Stimulated activated CD4-positive, alpha-beta T cell treated with anti-CD3 and anti-CD28 coated beads, Interleukin-12 subunit alpha, Interleukin-12 subunit beta, amount 100 ng/mL, for 24 hours (primary cell): ENCODE results near the gene STRA8.

Experiments used
- DNase-seq, 2 experiments: peaks; one replicate each; pipeline ENCODE4 v3.0.0-alpha.2; 2020; ENCODE audit warnings: low read depth in 2 of 2

STRA8 gene

DNA sequence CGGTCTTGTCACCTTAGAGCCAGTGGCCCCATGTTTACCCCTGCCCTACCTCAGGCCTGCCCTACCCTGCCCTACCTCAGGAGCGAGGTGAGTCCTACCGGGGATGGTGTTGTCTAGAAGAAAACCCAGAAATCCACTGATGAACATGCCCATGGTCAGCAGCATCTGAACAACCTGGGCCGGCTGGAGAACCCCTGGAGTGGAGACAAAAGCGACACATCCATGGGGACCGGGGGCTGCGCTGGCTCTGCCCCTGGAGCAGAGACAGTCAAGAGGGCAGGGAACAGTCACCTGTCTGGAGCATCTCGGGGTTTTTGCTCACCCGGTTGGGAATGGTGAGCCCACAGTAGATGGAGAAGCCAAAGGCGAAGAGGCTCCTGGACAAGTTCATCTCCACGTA lies 36.3 kb downstream of the STRA8 start:
- DNase-seq, result no peak

DNA sequence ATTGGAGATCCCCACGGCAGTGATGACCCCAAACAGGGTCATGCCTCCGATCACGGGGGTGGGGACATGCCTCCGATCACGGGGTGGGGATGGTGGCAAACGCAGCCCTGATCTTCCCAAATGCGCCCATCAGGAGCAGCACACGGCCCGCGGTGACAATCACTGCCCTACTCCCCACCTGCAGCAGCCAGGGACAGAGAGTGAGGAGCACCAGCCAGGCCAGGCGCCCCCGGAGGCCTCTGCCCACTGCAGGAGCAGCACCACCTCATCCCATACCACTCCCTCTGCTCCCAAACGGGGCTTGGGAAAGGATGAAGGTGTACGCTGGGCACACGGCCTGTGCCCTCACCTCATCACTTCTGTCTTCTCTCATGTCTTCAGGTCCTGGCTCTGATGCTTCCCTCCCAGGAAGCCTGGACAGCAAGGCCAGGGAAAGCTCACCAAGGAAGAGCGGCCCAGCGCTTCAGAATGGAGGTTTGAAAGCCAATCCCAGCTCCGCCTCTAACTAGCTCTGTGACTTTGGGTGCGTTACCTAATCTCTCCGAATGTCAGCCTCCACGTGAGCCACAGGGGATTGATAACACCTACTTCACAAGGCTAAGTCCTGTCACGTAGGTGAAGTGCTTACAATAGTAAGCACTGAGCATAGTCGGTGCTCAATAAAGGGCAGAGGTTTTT lies 37.1 kb downstream of the STRA8 start:
- DNase-seq, result no peak

DNA sequence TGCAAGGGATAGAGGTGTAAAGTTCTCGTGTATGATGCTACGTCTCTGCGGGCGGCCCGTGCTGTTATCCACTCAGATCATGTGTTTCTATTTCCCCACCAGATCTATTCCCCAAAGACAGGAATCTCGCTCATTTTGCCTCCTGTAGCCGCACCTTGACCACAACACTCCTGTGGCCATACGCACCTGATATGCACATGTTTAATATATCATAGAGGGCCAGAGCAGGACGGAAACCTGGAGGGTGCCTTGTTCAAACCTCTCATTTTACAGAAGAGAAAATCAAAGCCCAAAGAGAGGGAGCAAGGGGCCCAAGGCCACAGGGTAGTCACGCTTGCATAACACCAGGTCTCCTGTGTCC lies 37.6 kb downstream of the STRA8 start:
- DNase-seq, result no peak

DNA sequence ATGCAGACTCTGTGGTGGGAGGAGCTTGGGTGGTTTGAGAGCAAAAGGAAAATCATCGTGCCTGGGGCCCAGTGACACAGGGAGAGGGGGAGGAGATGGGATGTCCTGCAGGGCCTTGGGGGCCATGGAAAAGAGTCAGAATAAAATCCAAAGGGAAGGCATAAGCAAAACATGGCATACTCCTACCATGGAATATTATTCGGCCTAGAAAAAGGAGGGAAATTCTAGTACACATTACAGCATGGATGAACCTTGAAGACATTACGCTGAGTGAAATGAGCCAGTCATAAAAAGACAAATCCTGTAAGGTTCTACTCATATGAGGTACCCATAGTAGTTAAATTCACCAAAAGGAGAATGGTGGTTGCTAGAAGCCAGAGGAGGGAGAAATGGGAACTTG lies 38.7 kb downstream of the STRA8 start:
- no peak for DNase-seq

DNA sequence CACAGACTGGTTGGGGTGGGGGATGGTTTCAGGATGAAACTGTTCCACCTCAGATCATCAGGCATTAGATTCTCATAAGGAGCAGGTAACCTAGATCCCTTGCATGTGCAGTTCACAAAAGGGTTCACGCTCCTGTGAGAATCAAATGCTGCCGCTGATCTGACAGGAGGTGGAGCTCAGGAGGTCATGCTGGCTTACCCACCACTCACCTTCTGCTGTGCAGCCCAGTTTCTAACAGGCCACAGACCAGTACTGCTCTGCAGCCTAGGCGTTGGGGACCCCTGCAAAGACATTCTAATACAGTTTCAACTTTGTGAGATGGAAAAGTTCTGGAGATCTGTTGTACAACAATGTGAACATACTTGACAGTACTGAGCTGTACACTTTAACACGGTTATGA lies 39.9 kb downstream of the STRA8 start:
- no peak for DNase-seq

DNA sequence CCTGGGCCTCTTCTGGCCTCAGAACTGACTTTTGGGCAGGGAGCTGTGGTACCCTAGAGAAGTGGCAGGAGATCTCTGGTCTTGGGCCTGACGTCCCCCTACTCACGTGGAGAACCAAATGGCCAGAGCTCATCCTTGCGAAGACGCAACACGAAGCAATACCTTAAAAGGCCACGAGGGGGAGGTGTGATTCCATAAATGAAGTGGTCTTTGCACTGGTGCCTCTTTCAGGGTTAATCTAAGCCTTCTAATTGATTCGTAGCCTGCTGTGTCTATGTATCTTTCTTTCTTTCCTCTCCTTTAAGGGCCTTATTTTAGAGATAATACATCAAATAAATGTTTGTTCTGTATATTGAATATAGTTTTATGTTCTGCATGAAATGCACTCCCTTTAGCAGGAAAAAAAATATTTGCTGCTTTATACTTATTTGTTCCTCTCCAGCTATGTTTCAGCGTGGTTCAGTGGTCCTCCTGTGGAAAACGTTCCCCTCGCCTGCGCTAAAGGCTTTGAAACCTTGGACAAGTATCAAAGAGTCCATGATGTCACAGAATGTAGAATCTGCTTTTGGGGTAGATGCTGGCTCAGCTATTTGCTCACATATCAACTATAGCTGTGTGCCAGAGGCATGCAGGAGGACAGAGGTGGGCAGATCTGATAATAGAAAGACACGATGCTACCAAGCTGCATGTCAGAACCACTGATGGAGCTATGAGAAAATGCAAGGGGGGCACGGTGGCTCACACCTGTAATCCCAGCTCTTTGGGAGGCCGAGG lies 41.0 kb downstream of the STRA8 start:
- DNase-seq, result peak; percentile 59 to 79

DNA sequence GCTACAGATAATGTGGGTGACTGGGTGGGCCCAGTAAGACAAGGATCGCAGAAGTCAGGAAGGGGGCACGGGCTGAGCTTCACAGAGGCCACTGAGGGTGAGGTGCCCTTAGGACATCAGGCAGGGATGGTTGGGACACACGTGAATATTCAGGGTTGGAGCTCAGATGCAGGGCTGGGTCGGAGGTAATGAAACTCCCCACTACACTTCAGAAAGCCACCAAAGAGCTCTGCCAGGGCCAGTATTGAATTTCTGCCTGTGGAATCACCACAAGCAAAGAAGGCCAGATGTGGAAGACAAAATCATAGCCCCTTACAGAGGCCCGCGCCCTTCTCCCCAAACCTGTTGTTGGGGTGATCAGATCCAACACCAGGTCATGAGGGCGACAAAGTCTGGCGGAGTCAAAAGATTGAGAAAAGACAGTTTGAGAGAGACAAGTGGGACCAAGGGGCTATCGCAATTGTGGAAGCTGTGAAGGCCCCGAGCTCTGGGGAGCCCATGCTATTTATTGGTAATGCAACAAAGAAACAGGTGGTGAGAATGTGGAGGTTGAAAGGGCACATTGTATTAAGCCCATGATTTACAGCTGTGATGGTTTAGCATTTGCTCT lies 42.4 kb downstream of the STRA8 start:
- DNase-seq, result no peak

DNA sequence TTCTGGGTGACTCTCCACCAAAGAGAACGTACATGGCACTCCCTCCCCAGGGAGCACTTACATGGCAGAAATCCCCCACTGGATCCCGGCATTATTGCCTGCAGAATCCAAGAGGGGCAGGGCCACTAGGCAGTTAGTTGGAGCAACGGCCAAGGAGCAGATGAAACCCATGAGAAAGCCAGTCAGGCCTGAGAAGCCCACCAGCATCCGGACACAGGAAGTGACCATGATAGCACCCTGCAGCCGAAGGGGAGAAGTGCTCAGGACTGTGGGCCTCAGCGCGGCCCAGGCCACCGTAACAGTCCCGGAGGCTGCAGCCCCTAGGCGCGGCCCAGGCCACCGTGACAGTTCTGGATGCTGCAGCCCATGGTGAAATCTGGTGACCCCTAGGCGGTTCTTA lies 43.5 kb downstream of the STRA8 start:
- no peak for DNase-seq

DNA sequence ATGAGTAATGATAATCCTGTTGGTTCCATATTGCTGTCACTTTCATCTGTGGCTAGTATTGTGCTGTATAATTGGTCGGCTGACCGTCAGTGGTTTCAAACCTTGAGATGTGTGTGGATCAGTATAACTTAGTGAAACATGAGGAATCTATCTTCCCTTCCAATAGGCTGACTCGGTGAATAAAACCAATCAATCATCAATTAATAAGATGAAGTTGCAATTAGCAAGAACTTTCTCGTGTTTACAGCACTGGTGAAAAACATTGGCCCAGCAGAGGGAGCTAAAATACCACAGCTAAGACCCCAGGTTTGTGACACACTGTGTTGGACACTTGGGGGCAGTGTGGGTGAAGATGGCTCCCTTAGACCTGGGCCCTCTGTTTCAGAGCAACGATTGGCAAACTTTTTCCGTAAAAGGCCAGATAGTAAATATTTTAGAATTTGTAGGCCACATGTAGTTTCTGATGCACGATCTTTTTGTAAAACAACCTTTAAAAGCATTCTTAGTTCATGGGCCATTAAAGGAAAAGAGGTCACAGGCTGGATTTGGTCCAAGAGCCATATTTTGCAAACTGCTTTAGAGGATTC lies 47.8 kb downstream of the STRA8 start:
- peak; percentile 56 to 73 for DNase-seq

DNA sequence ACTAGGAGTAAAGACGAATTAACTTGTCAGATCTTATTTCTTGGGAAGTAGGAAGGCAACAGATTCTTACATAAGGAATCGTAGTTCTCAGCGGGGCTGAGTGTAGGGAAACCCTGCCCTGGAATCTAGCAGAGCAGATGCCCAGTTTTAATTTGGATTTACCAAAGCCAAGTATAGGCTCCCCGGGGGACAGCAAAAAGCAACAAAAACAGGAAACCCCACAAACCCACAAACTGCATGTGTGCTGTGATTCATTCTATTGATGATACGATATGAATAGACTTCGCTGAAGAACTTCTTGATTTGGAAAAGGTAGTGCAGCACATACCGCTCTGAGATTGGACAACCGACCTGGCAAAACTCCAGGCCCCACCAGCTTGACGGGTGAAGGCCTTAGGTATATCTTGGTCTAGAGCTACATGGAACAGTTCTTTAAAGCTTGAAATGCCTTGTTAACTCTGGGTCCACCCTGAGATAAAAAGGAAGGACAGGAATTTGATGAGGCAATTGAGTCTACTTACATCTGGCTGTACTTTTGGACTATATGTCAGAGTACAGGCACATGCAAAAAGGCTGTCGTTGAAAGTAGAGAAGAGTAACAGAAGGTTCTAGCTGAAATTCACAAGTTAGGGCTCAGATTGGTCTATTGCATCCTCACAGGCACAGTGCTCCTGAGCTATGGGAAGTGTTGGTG lies 49.1 kb downstream of the STRA8 start:
- DNase-seq, result no peak

DNA sequence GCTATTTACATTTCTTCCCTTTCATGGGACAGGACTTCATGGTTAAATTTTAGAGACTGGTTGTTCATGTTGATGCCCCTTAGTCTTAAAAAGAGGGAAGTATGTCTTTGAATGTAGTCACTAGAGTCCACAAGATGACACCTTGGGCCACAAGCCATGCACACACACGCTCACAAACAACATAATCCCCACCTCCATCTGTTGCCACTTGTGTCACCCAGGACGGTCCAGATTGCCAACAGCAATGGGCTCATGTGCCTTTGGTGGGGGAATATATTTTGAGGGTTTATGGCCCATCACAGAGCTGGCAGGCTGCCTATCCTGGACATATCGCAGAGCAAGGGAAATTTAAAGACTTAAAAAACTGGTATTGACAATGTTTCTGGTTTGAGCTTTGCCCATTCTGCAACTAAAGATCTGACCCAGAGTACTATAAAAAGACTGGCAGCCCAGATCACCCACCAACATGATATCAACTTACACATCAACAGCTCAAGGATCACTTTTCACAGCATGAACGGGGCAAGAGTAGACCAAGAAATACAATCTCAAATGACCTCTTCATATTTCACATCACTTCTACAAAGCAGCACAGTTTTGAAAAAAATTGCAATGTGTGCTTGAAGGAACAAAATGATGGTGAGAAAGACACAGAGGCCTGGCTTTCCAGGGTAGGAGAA lies 50.5 kb downstream of the STRA8 start:
- DNase-seq, result no peak

DNA sequence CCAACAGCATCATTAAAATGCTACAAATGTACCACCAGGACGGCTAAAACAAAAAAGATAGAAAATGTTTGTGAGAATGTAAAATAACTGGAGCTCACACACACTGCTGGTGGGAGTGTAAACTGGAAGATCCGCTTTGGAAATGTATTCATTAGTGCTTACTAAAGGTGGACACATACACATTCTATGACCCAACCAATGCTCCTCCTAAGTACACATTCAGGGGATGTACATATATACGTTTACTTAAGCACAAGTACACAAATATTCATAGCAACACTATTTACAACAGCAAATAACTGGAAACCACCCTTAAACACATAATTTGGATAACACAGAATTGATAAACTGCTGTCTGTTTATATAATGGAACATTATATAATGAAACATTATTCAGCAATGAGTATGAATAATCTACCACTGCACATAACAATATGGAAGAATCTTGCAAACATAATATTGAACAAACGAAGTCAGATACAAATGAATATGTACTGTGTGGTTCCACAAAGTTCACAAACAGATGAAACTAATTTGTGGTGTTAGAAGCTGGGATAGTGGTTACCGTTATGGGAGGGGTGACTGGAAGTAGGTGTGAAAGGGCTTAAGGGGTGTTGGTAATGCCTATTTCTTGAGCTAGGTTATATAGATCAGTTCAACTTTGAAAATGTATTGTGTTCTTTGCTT lies 52.1 kb downstream of the STRA8 start:
- no peak for DNase-seq

DNA sequence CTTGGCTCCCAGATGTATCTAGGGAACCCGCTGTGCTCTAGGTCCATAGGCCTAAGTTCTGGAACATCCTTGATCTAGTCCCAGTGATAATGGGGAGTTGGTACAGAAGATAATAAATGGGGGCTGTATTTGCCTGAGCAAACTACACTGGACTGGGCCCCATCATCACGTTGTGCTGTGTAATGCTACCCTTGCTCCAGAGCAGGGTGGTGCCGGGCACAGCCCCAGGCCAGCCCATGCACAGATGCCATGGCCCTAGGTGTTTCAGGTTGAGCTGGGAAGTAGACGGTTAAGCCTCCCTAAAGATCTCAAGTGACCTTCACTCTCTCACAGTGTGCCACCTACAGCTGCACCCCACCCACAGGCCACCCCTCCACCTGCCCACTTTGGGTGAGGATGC lies 53.2 kb downstream of the STRA8 start:
- DNase-seq, result no peak

DNA sequence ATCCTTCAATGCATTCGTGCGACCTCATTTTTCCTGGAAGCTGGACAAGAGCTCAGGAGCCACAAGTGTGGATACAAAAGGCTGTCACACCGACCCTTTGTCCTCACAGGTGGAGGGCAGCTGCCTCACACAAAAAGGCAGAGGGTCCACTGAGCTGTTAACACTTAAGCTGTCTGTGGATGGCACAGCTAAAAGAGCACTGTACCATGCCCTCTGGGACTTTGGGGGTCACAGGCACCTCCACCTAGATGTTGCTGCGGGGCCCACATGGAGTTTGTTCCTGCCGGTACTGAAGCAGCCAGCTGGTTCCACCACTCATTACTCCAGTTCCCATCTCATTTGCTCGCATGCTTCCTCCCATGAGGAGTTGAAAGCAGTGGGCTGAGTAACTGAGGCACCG lies 57.0 kb downstream of the STRA8 start:
- no peak for DNase-seq

DNA sequence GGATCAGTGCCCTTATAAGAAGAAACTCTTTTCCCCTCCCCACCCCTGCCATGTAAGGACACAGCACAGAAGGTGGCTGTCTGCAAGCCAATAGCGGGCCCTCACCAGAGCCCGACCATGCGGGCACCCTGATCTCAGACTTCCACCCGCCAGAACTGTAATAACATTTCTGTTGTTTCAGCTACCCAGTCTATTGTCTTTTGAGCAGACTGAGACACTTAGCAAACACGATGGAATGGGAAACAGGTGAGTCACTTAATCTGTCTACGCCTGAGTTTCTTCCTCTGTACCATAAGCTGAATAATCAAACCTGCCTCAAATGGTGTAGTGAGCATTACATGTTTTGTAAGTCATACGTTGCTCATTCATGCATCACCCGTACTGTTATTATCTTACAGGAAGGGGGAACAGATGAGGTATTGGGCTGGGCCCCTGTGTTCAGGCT lies 58.2 kb downstream of the STRA8 start:
- DNase-seq, result no peak

DNA sequence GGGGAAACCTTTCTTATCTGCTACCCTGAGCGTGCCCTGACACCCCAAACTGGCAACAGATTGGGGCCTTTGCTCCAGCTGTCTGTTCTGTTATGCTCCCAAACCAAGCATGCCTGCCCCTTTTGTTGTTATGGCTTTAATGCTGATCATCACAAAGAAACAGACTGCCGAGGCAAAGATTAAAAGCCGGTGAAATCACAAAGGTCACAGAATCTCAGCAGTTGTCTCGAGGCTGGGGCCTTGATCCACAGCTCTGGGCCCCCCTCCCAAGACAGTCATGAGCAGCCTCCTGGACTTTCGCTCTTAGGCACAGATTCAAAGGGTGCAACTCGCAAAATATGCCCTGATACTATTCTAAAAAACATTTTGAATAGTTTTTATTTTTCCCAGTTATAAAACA lies 65.6 kb downstream of the STRA8 start:
- DNase-seq, result no peak

DNA sequence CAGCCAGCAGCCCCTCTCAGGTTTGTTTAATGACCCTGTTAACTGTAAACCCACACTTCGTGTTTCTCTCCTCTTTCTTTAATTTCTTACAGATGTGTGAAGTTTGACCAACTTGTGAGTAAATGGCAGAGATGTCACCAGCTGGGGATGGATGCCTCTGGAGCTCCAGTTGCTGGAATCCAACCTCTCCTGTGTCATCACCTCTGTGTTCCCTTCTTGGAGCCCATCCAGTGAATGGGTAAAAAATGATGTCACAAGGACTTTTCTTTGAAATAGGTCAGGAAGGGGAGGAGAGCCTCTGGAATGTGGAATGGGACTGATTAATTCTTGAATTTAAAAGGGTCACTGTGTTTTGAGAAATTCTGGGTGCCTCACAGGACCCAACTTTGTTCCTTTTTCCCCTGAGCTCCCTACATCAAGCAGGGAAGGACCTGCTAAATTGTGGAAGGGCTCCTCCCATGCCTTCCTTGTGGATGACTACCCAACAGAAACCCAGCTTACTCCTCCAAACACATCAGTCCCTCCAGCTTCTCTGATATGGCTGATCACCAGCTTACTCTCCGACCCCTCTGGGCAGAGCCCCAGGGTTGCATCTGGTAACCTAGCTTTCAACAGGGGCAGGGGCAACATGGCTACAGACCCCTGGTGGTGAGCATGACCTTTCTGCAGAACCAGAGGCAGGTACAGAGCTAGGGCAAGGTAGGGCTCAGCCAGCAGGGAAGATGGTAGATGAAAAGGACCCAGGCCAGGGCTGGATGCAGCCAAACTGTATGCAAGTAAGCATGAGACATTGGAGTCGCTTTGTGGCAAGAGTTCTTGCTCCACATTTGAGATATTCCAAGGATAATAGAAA lies 67.5 kb downstream of the STRA8 start:
- no peak for DNase-seq
